ENCODE measurements around the gene NUP54.

The NUP54 gene

GRCh38 chr4:76072760-76073159 lies 75.4 kb downstream of the NUP54 start:
- H3K4me3 Mint-ChIP-seq = no peak overlapping the region
- no peaks in the 10 kb centered on the region for H3K9me3 Mint-ChIP-seq
- no peaks in the 10 kb centered on the region for H3K36me3 Mint-ChIP-seq (ENCODE audit: low read depth)
- H3K4me1 Mint-ChIP-seq (ENCODE audit: low read depth) = no peaks in the 10 kb centered on the region
- no peaks in the 10 kb centered on the region for H3K27me3 Mint-ChIP-seq (ENCODE audit: low read depth)
- no peak overlapping the region for H3K27ac Mint-ChIP-seq

DNA sequence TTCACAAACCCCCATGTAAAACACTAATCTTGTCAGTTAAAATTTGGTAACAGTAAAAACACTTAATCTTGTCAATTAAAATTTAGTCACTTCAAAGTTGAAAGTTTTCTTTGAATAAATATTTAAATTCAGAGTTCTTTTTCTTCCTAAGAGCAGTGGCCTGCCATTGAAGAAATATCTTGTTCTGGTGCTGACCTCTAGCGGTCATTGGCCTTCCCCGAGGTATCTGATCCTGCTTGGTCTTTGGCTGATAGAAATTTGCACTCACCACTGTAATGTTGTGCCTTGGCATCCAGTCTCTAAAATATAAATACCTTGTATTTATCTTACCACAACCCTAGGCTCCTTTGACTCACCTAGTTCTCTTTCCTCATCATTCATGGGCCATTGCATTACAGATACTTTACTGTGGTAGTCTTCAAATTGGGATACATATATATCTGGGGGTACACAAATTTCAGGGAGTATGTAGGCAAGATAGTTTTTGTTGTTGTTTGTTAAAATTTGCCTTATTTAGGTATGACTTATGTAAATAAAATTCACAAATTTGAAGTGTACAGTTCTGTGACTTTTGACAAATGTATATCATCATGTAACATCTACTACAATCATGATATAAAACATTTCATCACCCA lies 80.4 kb downstream of the NUP54 start:
- H3K4me3 Mint-ChIP-seq = no peak overlapping the region
- no peaks in the 10 kb centered on the region for H3K36me3 Mint-ChIP-seq (ENCODE audit: low read depth)
- H3K27me3 Mint-ChIP-seq (ENCODE audit: low read depth) = no peaks in the 10 kb centered on the region
- no peaks in the 10 kb centered on the region for H3K9me3 Mint-ChIP-seq
- H3K4me1 Mint-ChIP-seq (ENCODE audit: low read depth) = peaks cover 2% of the 10 kb centered on the region
- no peak overlapping the region for H3K27ac Mint-ChIP-seq

DNA sequence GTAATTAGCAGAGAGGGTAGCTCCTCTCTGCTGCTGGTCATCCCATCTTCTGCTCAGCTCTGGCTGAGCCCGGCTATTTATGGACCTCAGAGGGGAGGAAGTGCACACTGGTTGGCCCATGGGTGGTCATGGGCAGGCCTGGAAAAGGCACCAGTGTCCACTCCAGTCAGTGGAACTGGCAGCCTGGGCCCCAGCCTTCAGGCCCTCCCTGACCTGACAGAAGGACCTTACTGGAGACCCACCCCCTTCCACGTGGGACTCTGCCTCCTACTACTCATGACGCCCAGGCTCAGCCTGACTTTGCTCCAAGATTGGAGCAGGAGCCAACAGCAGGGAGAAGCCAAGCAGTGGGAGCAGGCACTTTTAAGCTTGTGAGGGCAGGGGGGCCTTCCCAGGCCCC lies 81.7 kb downstream of the NUP54 start:
- Mint-ChIP-seq H3K27ac (no peak overlapping the region), H3K9me3 (no peaks in the 10 kb centered on the region), H3K27me3 (ENCODE audit: low read depth) (no peaks in the 10 kb centered on the region), H3K4me1 (ENCODE audit: low read depth) (peaks cover 7% of the 10 kb centered on the region), H3K4me3 (no peak overlapping the region), H3K36me3 (ENCODE audit: low read depth) (no peaks in the 10 kb centered on the region)

All from T-helper 1 cell treated with Interleukin-12 subunit alpha and Interleukin-12 subunit beta and Interleukin-4 antibody, amounts not matched to agents 30 μg/mL and 1 μg/mL, for 36 hours (primary cell).